A549 (cell line): Measurements from ENCODE around the gene ATP11A. TPM values are rescaled to one million over a fixed set of nuclear protein-coding genes. Genes with fewer than 3 reads are reported as not detected.

Experiments
- ATAC-seq, 2 experiments: fragments of 200-7000 bp in 1 of 2; fragments of >200 bp in 1 of 2; cut with Nextera tagmentation in 1 of 2; cut with Tn5 transposase in 1 of 2; 3 replicates each; pipeline versions ENCODE4 v1.8.0 to v1.9.1; 2018 to 2020; ENCODE audit warnings: mild to moderate bottlenecking in 1 of 2, moderate library complexity in 1 of 2
- CTCF ChIA-PET: fragments of 300-600 bp; sonication (Branson Sonifier 250); formaldehyde crosslinking; extraction: SDS; loops from one replicate; lab custom pipeline; 2021; ENCODE audit warnings: antibody characterized with exemption, inconsistent platforms; lab: Yijun Ruan, JAX
- POLR2A ChIA-PET: fragments of 350-600 bp; formaldehyde crosslinking; extraction: SDS; loops from one replicate; lab custom pipeline; 2021; ENCODE audit warnings: antibody characterized with exemption, inconsistent platforms; lab: Yijun Ruan, JAX
- DNase-seq, 2 experiments: peaks; one replicate each; pipeline versions ENCODE4 v3.0.0 to v3.0.0-alpha.2; 2011 to 2016; ENCODE audit warnings: low read depth in 1 of 2, low spot score in 1 of 2
- FAIRE-seq: peaks from 2 replicates; lab custom pipeline; 2011; peaks lifted over from hg19 to GRCh38; lab: Jason Lieb, UNC
- H3K27ac ChIP-seq, 2 experiments: fragments of >200 bp; sonication (Bioruptor Twin); formaldehyde crosslinking; 3 replicates each; pipeline ENCODE4 v1.5.1; 2016 to 2017
- H3K4me1 ChIP-seq: fragments of >200 bp; sonication (Bioruptor Twin); formaldehyde crosslinking; 3 replicates; pipeline ENCODE4 v1.6.1; 2016
- H3K4me2 ChIP-seq: fragments of >200 bp; sonication (Bioruptor Twin); formaldehyde crosslinking; 3 replicates; pipeline ENCODE4 v1.6.1; 2016
- H3K4me3 ChIP-seq: fragments of >200 bp; sonication (Bioruptor Twin); formaldehyde crosslinking; 3 replicates; pipeline ENCODE4 v1.5.1; 2016
- H3K9me3 ChIP-seq: fragments of >200 bp; sonication (Bioruptor Twin); formaldehyde crosslinking; 3 replicates; pipeline ENCODE4 v1.6.1; 2016
- BHLHE40 ChIP-seq: IDR thresholded peaks from 2 replicates; pipeline ENCODE4 v1.6.1; 2012; ENCODE audit warnings: low read depth, low read length, inconsistent platforms
- CEBPB ChIP-seq, 2 experiments: fragments of >200 bp in 1 of 2; sonication (Bioruptor Twin) in 1 of 2; formaldehyde crosslinking in 1 of 2; IDR thresholded peaks; 2 replicates each; pipeline ENCODE4 v1.6.1; 2012 to 2016
- CHD2 ChIP-seq: fragments of 150-350 bp; IDR thresholded peaks from 2 replicates; pipeline ENCODE4 v1.6.1; 2014; ENCODE audit warnings: low read length; ENCODE audit not compliant: partially characterized antibody
- CHD4 ChIP-seq: fragments of 200-600 bp; sonication (generic); IDR thresholded peaks from 2 replicates; pipeline ENCODE4 v1.6.1; 2016; ENCODE audit warnings: antibody characterized with exemption, mild to moderate bottlenecking, borderline replicate concordance
- ESRRA ChIP-seq: fragments of 150-350 bp; IDR thresholded peaks from 2 replicates; pipeline ENCODE4 v1.6.1; 2014; ENCODE audit warnings: mild to moderate bottlenecking, low read length, borderline replicate concordance
- FOXS1 ChIP-seq: fragments of 250-450 bp; sonication (Bioruptor Pico); IDR thresholded peaks from 2 replicates; pipeline ENCODE4 v1.5.0; 2020; ENCODE audit warnings: mild to moderate bottlenecking, moderate library complexity
- GATA3 ChIP-seq: IDR thresholded peaks from 2 replicates; pipeline ENCODE4 v1.6.1; 2012; ENCODE audit warnings: borderline replicate concordance
- HEYL ChIP-seq: fragments of 250-450 bp; sonication (Bioruptor Pico); IDR thresholded peaks from 2 replicates; pipeline ENCODE4 v1.8.0; 2021; ENCODE audit warnings: mild to moderate bottlenecking, moderate library complexity
- HOXA7 ChIP-seq: fragments of 250-450 bp; sonication (Bioruptor Pico); IDR thresholded peaks from 2 replicates; pipeline ENCODE4 v1.5.0; 2020; ENCODE audit warnings: mild to moderate bottlenecking, moderate library complexity
- HOXB13 ChIP-seq: fragments of 250-450 bp; sonication (Bioruptor Pico); IDR thresholded peaks from 2 replicates; pipeline ENCODE4 v1.5.0; 2020; ENCODE audit warnings: low read depth, mild to moderate bottlenecking, moderate library complexity
- JUNB ChIP-seq: fragments of >200 bp; sonication (Bioruptor Twin); formaldehyde crosslinking; IDR thresholded peaks from 2 replicates; pipeline ENCODE4 v1.6.1; 2016
- NPAS2 ChIP-seq: fragments of 250-450 bp; sonication (Bioruptor Pico); IDR thresholded peaks from 2 replicates; pipeline ENCODE4 v1.8.0; 2022; ENCODE audit warnings: mild to moderate bottlenecking, moderate library complexity, borderline replicate concordance
- NR3C1 ChIP-seq: fragments of >200 bp; sonication (Bioruptor Twin); formaldehyde crosslinking; IDR thresholded peaks from 3 replicates; pipeline ENCODE4 v1.6.1; 2017
- POLR2AphosphoS2 ChIP-seq: conservative IDR thresholded peaks from 2 replicates; pipeline ENCODE4 v1.6.1; 2012; ENCODE audit warnings: low read length, improper control_type of control experiment, inconsistent platforms
- RARB ChIP-seq: fragments of 250-450 bp; sonication (Bioruptor Pico); IDR thresholded peaks from 2 replicates; pipeline ENCODE4 v1.8.0; 2021; ENCODE audit warnings: mild to moderate bottlenecking, moderate library complexity
- RNF2 ChIP-seq: fragments of 200-600 bp; sonication (generic); IDR thresholded peaks from 2 replicates; pipeline ENCODE4 v1.6.1; 2016; ENCODE audit warnings: low read depth, mild to moderate bottlenecking, antibody characterized with exemption, moderate library complexity, borderline replicate concordance
- TFCP2L1 ChIP-seq: fragments of 250-450 bp; sonication (Bioruptor Pico); IDR thresholded peaks from 2 replicates; pipeline ENCODE4 v1.5.0; 2021; ENCODE audit warnings: mild to moderate bottlenecking
- ZSCAN20 ChIP-seq: fragments of 250-450 bp; sonication (Bioruptor Pico); IDR thresholded peaks from 2 replicates; pipeline ENCODE4 v1.8.0; 2022; ENCODE audit warnings: mild to moderate bottlenecking, moderate library complexity
- WGBS: methylation state at CpG from one replicate; pipeline ENCODE4 v1.1.6; 2017; ENCODE audit errors: missing lambda C conversion rate; 5-methylcytosine and 5-hydroxymethylcytosine counted together
- polyA plus RNA-seq, 4 experiments: library from polyadenylated mRNA; depleted of rRNA in 3 of 4; stranded (reverse); fragments of >200 nt; fragmentation: RNase III in 1 of 4; extraction: RNeasy Plus Mini Kit Qiagen cat#74134 plus additional on column Dnase treatment in 1 of 4; gene quantifications; 2 replicates in 3 of 4; 3 replicates in 1 of 4; pipeline ENCODE4 v1.2.3, GENCODE V29; 2011 to 2017
- TF ChIP-seq, protein P1 (sequence below): fragments of >200 bp; sonication (Bioruptor Twin); formaldehyde crosslinking; IDR thresholded peaks from 3 replicates; pipeline ENCODE4 v1.6.1; 2016
- TF ChIP-seq, protein P2 (sequence below): fragments of 450-650 bp; IDR thresholded peaks from 2 replicates; pipeline ENCODE4 v1.6.1; 2014; ENCODE audit warnings: antibody characterized with exemption
- TF ChIP-seq, protein P3 (sequence below): fragments of 150-350 bp; IDR thresholded peaks from 2 replicates; pipeline ENCODE4 v1.6.1; 2014; ENCODE audit warnings: low read depth, mild to moderate bottlenecking, low read length
- TF ChIP-seq, protein P4 (sequence below): fragments of 250-450 bp; sonication (Bioruptor Pico); IDR thresholded peaks from 2 replicates; pipeline ENCODE4 v1.5.0; 2021; ENCODE audit warnings: mild to moderate bottlenecking, moderate library complexity, borderline replicate concordance
- TF ChIP-seq, protein P5 (sequence below): fragments of >200 bp; sonication (Bioruptor Twin); formaldehyde crosslinking; IDR thresholded peaks from 3 replicates; pipeline ENCODE4 v1.5.1; 2016
- TF ChIP-seq, protein P6 (sequence below): fragments of >200 bp; sonication (Bioruptor Twin); formaldehyde crosslinking; IDR thresholded peaks from 2 replicates; pipeline ENCODE4 v1.6.1; 2016

The ATP11A gene
- polyA plus RNA-seq, 2 of the 4 experiments (the other 2 are of a cell fraction) = 4.1 to 8.0 TPM

DNA sequence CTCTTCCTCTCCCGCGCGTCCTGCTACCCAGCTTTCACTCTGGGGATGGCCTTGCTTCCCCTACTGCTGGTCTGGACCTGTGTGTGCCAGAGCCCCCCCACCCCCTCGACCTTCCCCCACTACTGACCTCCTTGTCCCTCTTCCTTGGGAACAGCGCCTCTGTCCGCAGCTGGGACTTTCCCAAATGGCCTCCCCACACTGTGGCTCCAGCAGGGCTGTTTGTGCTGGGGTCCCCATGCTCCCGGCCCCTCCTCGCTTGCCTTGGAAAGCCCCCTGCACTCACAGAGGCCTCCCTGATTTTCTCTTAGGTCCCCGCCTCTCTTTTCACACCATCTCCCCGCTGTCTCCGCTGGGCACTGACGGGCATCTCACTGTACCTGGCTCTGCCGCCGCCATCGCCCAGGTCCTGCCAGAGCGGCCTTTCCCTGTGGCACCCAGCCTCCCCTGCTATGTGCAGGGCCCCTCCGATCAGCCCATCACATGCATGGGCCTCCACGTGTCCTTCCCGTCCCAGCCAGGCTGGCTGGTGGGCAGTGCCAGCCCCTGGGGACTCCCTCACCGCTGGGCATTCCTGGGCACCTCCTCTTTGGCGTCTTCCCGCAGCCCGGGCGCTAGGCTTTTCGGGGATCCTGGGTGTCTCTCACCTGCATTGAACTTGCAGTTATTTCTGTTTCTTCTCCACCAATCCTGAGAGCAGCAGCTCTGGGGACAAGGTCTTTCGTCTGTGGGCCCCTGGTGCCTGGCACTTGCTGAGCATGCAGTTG, 118.7 kb downstream of the ATP11A start:
- Histone ChIP-seq H3K4me1 (no peaks in the 10 kb centered on the region), H3K4me3 (no peak overlapping the region), H3K27ac (no peak overlapping the region), H3K4me2 (no peak overlapping the region), H3K9me3 (no peaks in the 10 kb centered on the region)
- ChIA-PET CTCF (no interaction called here), POLR2A (no interaction called here)
- TF ChIP-seq NR3C1 (no peak), RNF2 (no peak)
- ATAC-seq (no peak), FAIRE-seq (no peak), DNase-seq (no peak)
- WGBS = 85% methylated on average over 22 of the region's 26 CpGs

DNA sequence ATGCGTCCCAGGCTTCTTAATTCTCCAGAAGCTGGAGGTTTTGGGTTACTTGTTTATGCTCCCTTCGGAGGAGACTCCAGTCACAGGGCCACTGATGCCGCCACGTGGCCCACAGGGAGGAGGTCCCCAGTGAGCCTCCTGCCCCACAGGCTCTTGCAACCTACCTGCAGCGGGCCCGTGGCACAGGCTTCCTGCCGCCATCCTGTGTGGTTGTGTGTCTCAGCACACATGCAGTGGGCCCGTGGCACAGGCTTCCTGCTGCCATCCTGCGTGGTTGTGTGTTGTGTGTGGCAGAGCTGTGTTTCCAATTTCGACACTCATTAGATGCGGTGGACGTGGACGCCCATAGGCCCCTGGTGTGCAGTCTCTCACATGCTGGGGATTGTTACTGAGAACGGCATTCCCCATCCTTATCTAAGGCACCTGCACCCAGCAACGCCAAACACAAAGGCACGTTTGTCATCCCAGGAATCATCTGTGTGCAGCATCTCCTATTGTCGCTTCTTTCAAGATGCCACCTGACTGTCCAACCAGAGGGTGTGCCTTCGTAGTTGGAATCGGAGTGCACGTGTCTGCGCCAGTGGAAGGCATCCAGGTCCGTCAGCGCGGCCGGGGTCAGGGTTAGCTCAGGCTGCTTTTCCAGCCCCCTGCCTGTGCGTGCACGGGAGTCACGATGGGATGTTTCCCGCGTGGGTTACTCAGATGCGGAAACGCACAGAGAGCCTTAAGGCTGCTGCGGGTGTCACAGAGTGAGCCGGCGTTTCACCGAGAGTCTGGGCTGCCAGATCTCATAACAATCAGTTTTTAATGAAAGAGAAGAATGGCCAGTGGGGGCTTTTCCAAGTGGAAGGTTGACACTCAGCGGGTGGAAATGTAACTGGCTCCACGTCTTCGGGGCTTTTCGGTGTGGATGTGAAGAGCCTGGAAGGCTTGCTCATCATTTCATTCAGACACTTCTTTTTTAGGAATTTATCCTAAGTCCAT, 119.8 kb downstream of the ATP11A start:
- CTCF ChIA-PET = no interaction called here
- no peak overlapping the region for H3K4me2 ChIP-seq
- POLR2A ChIA-PET = no interaction called here
- FAIRE-seq = no peak
- H3K4me3 ChIP-seq = no peak overlapping the region
- no peaks in the 10 kb centered on the region for H3K4me1 ChIP-seq
- no peak for DNase-seq
- 94% methylated on average over 38 of the region's 40 CpGs for WGBS
- no peak for TF ChIP-seq BHLHE40
- no peak for TF ChIP-seq ZSCAN20 (CRISPR knock-in tag)
- no peak for TF ChIP-seq RARB (CRISPR knock-in tag)
- no peak for TF ChIP-seq ESRRA
- no peak for TF ChIP-seq CHD2
- TF ChIP-seq GATA3 = no peak
- TF ChIP-seq, protein P1, sequence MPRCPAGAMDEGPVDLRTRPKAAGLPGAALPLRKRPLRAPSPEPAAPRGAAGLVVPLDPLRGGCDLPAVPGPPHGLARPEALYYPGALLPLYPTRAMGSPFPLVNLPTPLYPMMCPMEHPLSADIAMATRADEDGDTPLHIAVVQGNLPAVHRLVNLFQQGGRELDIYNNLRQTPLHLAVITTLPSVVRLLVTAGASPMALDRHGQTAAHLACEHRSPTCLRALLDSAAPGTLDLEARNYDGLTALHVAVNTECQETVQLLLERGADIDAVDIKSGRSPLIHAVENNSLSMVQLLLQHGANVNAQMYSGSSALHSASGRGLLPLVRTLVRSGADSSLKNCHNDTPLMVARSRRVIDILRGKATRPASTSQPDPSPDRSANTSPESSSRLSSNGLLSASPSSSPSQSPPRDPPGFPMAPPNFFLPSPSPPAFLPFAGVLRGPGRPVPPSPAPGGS = no peak
- no peak for TF ChIP-seq NPAS2 (CRISPR knock-in tag)
- no peak for TF ChIP-seq FOXS1
- no peak for TF ChIP-seq HOXA7 (CRISPR knock-in tag)
- TF ChIP-seq, all 56 proteins: peak for 0
- no peak overlapping the region for H3K27ac ChIP-seq
- H3K9me3 ChIP-seq = no peaks in the 10 kb centered on the region
- no peak for ATAC-seq

DNA sequence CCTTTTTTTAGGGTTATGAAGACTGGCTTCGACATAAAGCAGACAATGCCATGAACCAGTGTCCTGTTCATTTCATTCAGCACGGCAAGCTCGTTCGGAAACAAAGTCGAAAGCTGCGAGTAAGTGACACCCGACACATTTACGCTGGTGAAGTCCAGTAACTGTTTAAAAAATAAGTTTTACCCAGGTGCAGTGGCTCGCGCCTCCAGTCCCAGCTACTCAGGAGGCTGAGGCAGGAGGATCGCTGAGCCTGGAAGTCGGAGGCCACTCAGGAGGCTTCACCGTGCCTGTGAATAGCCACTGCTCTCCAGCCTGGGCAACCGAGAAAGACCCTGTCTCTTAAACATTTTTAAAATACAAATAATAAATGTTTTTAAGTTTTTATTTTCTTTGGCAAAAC, 120.8 kb downstream of the ATP11A start:
- no peak overlapping the region for H3K27ac ChIP-seq
- no peaks in the 10 kb centered on the region for H3K9me3 ChIP-seq
- CTCF ChIA-PET = interaction anchor here (0.6 kb wide), 1 partner anchor 121 kb away, joined by 4 read pairs; no protein-coding TSS in a partner anchor
- no peak for FAIRE-seq
- no peak for ATAC-seq
- no peaks in the 10 kb centered on the region for H3K4me1 ChIP-seq
- DNase-seq = no peak
- no peak overlapping the region for H3K4me2 ChIP-seq
- POLR2A ChIA-PET = no interaction called here
- WGBS = 92% methylated on average over 14 of the region's 14 CpGs
- no peak overlapping the region for H3K4me3 ChIP-seq
- TF ChIP-seq POLR2AphosphoS2 = no peak
- TF ChIP-seq, protein P2, sequence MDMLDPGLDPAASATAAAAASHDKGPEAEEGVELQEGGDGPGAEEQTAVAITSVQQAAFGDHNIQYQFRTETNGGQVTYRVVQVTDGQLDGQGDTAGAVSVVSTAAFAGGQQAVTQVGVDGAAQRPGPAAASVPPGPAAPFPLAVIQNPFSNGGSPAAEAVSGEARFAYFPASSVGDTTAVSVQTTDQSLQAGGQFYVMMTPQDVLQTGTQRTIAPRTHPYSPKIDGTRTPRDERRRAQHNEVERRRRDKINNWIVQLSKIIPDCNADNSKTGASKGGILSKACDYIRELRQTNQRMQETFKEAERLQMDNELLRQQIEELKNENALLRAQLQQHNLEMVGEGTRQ = no peak
- TF ChIP-seq TFCP2L1 (CRISPR knock-in tag) = no peak
- TF ChIP-seq, protein P3, sequence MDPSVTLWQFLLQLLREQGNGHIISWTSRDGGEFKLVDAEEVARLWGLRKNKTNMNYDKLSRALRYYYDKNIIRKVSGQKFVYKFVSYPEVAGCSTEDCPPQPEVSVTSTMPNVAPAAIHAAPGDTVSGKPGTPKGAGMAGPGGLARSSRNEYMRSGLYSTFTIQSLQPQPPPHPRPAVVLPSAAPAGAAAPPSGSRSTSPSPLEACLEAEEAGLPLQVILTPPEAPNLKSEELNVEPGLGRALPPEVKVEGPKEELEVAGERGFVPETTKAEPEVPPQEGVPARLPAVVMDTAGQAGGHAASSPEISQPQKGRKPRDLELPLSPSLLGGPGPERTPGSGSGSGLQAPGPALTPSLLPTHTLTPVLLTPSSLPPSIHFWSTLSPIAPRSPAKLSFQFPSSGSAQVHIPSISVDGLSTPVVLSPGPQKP = no peak
- no peak for TF ChIP-seq CHD4
- TF ChIP-seq CEBPB (IDR thresholded peaks at IDR 0.05) = no peak
- TF ChIP-seq, protein P4, sequence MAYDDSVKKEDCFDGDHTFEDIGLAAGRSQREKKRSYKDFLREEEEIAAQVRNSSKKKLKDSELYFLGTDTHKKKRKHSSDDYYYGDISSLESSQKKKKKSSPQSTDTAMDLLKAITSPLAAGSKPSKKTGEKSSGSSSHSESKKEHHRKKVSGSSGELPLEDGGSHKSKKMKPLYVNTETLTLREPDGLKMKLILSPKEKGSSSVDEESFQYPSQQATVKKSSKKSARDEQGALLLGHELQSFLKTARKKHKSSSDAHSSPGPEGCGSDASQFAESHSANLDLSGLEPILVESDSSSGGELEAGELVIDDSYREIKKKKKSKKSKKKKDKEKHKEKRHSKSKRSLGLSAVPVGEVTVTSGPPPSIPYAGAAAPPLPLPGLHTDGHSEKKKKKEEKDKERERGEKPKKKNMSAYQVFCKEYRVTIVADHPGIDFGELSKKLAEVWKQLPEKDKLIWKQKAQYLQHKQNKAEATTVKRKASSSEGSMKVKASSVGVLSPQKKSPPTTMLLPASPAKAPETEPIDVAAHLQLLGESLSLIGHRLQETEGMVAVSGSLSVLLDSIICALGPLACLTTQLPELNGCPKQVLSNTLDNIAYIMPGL (CRISPR knock-in tag) = no peak
- TF ChIP-seq, protein P5, sequence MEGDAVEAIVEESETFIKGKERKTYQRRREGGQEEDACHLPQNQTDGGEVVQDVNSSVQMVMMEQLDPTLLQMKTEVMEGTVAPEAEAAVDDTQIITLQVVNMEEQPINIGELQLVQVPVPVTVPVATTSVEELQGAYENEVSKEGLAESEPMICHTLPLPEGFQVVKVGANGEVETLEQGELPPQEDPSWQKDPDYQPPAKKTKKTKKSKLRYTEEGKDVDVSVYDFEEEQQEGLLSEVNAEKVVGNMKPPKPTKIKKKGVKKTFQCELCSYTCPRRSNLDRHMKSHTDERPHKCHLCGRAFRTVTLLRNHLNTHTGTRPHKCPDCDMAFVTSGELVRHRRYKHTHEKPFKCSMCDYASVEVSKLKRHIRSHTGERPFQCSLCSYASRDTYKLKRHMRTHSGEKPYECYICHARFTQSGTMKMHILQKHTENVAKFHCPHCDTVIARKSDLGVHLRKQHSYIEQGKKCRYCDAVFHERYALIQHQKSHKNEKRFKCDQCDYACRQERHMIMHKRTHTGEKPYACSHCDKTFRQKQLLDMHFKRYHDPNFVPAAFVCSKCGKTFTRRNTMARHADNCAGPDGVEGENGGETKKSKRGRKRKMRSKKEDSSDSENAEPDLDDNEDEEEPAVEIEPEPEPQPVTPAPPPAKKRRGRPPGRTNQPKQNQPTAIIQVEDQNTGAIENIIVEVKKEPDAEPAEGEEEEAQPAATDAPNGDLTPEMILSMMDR = no peak
- TF ChIP-seq, protein P6, sequence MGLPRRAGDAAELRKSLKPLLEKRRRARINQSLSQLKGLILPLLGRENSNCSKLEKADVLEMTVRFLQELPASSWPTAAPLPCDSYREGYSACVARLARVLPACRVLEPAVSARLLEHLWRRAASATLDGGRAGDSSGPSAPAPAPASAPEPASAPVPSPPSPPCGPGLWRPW = no peak
- TF ChIP-seq HEYL (CRISPR knock-in tag) = no peak
- TF ChIP-seq JUNB = no peak
- no peak for TF ChIP-seq HOXB13 (CRISPR knock-in tag)
